HG02973 (cell line): ENCODE measurements around the gene FAM234A.
"Not testable (repeated sequence)": the region's sequence is repeated elsewhere in the genome, so short reads cannot be mapped to it uniquely, and the experiment has no call there.

Source experiments
- ATAC-seq: cut with Tn5 transposase; IDR thresholded peaks from one replicate; pipeline ENCODE4 v1.9.1; 2021; ENCODE audit warnings: moderate library complexity; ENCODE audit not compliant: unreplicated experiment

Gene FAM234A

DNA sequence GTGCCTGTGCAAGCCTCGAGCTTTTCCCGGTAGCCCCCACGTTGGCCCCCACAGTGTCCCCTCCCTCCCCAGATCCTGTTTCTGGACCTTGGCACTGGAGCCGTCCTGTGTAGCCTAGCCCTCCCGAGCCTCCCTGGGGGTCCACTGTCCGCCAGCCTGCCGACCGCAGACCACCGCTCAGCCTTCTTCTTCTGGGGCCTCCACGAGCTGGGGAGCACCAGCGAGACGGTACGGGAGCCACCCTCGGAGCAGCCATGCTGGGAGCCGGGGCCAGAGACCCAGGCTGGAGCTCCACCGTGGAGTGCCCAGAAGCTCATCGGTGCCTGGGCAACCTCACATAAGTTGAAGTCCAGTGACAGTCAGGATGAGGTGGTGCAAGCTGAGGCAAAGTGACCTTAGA is 29.3 kb downstream of the FAM234A start:
- no peak for ATAC-seq

- ATAC-seq, result no peak
Observed at GRCh38 chr16:264440-264951, 29.9 kb downstream of the FAM234A start.

DNA sequence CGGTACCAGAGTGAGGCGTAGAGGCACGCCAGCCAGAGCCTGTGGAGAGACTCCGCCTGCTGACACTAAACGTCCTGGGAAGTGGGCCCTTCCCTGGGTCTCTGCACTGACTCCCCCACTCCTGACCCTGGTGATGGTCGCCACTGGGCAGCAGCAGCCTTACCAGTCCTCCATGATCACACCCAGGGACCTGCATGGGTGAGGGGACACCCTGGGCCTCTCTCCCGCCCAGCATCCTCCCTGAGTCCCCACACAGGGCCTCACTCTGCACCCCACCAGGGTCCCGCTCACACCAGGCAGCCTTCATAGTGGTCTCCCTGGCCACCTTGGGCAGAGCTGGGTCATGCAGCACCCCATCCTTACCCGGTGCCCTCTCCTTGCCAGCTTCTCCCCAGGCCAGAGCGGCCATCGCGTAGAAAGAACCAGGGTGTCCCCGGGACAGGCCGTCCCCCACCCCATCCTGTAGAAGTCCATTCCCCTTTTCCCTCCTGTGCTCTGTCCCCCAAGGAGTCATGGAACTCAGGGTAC is 30.4 kb downstream of the FAM234A start:
- no peak for ATAC-seq

GRCh38 chr16:265711-266110 is 31.1 kb downstream of the FAM234A start:
- ATAC-seq, result no peak

DNA sequence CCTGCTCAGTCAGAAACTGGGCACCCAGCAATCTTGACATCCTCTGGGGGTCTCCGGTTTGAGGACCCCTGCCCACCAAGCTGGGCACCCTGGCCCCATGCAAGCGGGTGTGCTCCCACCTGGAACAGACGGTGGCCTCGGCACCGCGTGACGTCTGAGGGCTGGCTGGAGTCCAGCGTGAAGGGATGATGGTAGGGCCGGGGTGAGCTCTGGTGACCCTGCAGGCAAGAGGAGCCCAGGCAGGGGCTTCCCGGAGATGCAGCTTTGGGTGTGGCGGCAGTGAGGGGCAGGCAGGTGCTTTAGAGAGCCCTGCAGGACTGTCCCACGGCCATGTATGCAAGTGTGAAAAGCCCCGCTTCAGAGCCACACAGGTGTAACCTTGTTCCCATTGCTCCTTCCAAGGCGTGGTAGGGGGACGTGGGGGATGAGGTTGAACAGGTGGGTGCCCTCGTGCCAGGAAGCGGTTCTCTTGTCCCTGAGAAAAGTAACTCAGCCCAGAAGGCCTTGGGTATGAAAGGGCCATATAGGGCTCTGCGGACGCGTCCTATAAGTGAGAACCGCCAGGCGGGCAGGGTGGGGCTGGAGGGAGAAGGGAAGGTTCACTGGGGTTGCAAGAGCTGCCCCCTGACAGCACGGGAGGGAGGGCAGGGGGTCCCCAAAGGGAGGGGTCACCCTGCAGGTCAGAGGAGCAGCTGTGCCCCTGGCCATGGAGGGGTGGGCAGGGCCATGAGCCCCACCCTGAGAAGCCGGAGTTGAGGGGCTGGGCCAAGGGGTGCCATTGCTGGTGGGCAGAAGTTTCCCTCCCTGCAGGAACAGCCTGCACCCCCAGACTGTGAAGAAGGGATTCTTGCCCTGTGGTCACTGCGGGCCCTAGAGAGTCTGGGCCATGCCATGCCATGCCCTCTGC is 31.9 kb downstream of the FAM234A start:
- ATAC-seq, result no peak

DNA sequence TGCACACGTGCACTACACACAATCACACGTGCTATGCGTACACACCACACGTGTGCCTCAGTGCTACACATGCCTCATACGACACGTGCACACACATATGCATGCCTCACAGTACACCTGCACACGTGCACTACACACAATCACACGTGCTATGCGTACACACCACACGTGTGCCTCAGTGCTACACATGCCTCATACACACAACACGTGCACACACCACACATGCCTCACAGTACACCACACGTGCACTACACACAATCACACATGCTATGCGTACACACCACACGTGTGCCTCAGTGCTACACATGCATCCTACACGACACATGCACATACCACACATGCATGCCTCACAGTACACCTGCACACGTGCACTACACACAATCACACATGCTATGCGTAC is 32.9 kb downstream of the FAM234A start:
- ATAC-seq, result not testable (repeated sequence)

- ATAC-seq, result no peak
Observed at GRCh38 chr16:268141-269053, 33.8 kb downstream of the FAM234A start.

GRCh38 chr16:269061-269796 is 34.6 kb downstream of the FAM234A start:
- ATAC-seq, result no peak

DNA sequence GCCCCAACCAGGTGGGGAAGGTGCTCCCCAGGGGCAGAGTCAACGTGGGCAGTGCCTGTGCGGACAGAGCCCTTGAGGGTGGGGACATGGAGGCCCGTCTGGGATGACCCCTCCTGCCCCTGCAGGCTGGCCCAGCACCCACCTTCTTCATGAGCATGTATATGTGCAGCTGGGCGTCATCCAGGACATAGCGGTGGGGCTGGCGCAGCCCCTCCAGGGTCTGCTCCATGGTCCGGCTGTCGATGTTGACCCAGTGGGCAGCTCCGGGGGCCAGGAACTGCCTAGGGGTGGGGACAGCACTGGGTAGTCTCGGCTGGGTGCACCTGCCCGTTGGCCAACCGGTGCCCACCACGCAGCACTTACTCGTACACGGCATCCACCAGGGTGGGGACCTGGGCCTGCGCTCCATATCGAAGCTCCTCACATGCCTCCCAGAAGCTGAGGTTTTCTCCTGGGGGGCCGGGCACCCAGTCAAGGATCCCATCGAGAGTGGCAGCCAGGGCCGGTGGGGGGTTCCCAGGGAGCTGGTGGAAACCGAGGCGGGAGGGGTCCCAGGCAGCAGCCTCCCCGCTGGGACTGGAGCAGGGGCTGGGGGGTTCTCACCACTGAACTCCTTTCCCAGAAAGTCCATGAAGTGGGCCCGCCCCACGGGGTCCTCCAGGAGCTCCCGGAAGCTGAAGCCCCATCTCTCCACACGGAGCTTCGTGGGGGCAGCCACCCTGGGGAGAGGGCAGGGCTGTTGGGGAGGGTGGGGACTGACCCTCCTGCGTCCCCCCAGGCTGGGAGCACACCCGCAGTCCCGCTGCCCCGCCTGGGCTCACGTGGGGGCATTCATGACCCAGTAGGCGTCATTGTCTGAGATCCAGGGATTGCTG is 36.0 kb downstream of the FAM234A start:
- ATAC-seq, result no peak

- ATAC-seq, result no peak
Observed at GRCh38 chr16:272633-273546, 38.3 kb downstream of the FAM234A start.

DNA sequence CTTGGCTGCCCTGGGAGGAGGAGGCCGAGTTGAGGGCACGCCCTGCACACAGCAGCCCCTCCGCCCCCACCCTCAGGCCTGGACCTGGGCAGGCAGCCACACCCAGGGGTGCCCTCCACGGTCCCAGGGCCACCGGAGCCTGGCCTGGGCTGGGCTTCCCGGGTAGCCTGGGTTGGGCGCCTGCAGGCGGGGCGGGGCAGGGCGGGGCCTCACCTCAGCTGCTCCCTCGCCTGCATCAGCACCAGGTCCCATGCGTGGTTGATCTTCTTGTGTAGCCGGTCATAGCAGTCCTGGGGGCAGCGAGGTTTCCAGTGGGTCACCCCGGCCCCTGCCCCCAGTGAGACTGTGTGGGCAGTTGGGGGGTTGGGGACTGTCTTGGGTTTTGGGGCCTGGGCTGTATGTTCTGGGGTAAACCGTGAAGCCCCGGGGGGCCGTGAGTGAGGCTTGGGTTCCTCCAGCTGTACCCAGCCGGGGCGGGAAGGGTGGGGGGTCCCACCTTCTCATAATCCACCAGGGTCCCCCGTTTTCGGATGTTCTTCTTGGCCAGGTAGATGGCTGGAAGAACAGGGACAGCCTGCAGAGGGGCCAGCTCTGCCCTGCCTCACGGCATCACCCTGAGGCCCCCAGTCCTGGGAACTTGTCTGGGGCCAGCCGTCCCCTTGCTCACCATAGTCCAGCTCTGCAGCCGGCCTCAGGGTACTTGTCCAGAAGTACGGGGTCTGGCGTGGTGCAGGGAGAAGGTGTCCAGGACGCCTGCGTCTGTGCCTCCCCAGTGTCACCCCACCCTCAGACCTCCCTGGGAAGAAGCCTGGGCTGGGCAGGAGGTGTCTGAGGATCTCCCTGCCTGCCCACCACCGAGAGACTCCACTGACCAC is 39.2 kb downstream of the FAM234A start:
- no peak for ATAC-seq

GRCh38 chr16:275041-275641 is 40.5 kb downstream of the FAM234A start:
- ATAC-seq, result no peak

DNA sequence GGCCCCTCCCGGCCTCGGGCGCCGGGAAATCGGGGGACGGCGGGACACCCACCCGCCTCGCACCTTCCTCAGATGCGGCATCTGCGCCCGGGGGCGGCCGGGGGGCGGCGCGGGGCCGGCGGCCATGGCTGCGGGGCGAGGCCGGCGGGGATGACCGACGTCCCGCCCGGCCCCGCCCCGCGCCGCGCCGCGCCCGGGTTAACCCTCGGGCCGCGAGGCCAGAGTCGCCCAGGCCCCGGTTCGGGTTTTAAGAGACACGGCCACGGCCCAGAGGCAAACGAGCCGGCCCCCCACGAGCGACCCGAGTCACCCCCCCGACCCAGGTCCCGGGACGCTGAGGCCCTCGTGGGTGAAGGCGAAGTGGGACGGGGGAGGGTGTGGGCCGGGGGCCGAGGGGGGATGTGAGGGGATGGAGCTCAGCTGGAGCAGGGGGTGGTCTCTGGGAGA is 41.2 kb downstream of the FAM234A start, which contains the start of gene RGS11:
RGS11 (minus strand) TSS at position 159 of the 447 bp plus-strand sequence; CDS start at position 126, 33 bp downstream.
- ATAC-seq, result no peak

DNA sequence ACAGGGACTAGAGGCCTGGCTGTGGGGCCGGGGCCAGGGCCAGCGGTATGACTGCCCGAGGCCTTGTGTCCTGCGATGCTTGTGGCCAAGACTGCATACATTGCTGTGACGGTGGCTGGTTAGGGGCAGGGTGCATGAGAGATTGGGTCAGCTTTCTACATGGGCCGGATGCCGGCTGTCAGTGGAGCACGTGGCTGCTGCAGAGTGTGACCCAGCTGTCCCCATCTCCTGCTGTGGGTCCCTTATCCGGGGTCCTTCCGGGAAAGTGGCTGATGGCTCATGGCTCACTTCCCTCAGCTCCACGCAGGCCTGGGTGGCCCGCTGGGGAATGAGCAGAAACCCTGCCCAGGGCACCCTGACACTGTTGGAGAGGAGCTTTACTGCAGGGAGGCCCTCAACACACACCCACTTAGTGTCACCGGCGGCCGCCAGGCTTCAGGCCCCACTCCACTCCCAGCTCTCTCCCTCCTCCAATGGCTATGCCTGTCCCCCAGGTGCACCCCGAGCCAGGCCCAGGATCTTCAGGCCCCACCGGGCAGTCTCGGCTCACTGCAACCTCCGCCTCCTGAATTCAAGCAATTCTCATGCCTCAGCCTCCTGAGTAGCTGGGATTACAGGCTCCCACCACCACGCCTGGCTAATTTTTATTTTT is 41.9 kb downstream of the FAM234A start:
- no peak for ATAC-seq

GRCh38 chr16:278863-279366 is 44.3 kb downstream of the FAM234A start:
- no peak for ATAC-seq

DNA sequence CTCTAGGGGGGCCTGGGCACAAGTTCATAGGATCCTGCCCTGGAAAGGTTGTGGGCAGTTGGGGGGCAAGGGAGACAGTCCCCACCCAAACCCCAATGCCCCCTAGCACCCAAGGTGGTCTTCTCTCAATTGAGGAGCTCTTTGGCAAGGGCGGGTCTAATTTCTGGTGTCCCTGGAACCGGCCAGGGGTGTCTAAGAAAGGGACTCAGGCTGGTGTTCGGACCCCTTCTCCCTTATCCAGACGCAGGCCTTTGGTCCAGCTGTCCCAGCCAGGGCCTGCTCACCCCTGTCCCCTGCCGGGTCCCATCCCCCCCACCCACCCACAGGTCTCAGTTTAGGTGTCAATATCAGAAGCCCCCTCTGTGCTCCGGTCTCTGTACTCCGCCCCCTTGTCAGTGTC is 44.9 kb downstream of the FAM234A start:
- ATAC-seq, result no peak
